AG10803 (cell line): ENCODE data around the gene EEF1AKMT1.
"Not testable (repeated sequence)": the region's sequence is repeated elsewhere in the genome, so short reads cannot be mapped to it uniquely, and the experiment has no call there.

Source experiments
- DNase-seq: peaks from one replicate; pipeline ENCODE4 v3.0.0; 2010; ENCODE audit warnings: low read depth
- H3K4me3 ChIP-seq: 2 replicates; pipeline ENCODE4 v1.5.1; 2011; ENCODE audit warnings: mild to moderate bottlenecking, low read length, control low read depth
- CTCF ChIP-seq: conservative IDR thresholded peaks from 2 replicates; pipeline ENCODE4 v1.5.1; 2011; ENCODE audit warnings: mild to moderate bottlenecking, low read length, control low read depth, inconsistent platforms

EEF1AKMT1 gene

GRCh38 chr13:20685092-20685491 lies 88.7 kb downstream of the EEF1AKMT1 start:
- DNase-seq: no peak
- H3K4me3 ChIP-seq: no peak overlapping the region
- TF ChIP-seq CTCF: no peak

GRCh38 chr13:20684546-20684945 lies 89.2 kb downstream of the EEF1AKMT1 start:
- DNase-seq: no peak

GRCh38 chr13:20684041-20684440 lies 89.7 kb downstream of the EEF1AKMT1 start:
- no peak for TF ChIP-seq CTCF
- H3K4me3 ChIP-seq: no peak overlapping the region
- DNase-seq: no peak

More at GRCh38 chr13:20684546-20684945, 89.2 kb downstream of the EEF1AKMT1 start:
- no peak for TF ChIP-seq CTCF
- no peak overlapping the region for H3K4me3 ChIP-seq

GRCh38 chr13:20682061-20682460 lies 91.7 kb downstream of the EEF1AKMT1 start:
- no peak for DNase-seq
- no peak for TF ChIP-seq CTCF

GRCh38 chr13:20681481-20681880 lies 92.3 kb downstream of the EEF1AKMT1 start:
- DNase-seq: peak; percentile 90
- not testable (repeated sequence) for H3K4me3 ChIP-seq

More at GRCh38 chr13:20682061-20682460, 91.7 kb downstream of the EEF1AKMT1 start:
- no peak overlapping the region for H3K4me3 ChIP-seq

GRCh38 chr13:20680416-20681080 lies 93.2 kb downstream of the EEF1AKMT1 start:
- TF ChIP-seq CTCF: no peak
- no peak overlapping the region for H3K4me3 ChIP-seq
- DNase-seq: no peak

GRCh38 chr13:20679879-20680278 lies 93.9 kb downstream of the EEF1AKMT1 start:
- TF ChIP-seq CTCF: no peak
- H3K4me3 ChIP-seq: no peak overlapping the region
- DNase-seq: peak; percentile 12
